Neural cell (in vitro differentiated cells): ENCODE data around the gene KASH5. TPM values are rescaled to one million over a fixed set of nuclear protein-coding genes. Genes with fewer than 3 reads are reported as not detected.

Source experiments
- H2AFZ ChIP-seq: fragments of 200-600, 300-800 bp; sonication (generic), shearing (Covaris generic); 2 replicates; pipeline ENCODE4 v1.6.0; 2014; ENCODE audit warnings: low read depth, mild to moderate bottlenecking, antibody characterized with exemption, low read length, moderate library complexity
- H3F3A ChIP-seq: fragments of 200-600 bp; shearing (Covaris generic); 2 replicates; pipeline ENCODE4 v1.6.1; 2016; ENCODE audit warnings: mild to moderate bottlenecking, moderate library complexity, mixed read lengths, antibody characterized with exemption, low read length; ENCODE audit not compliant: insufficient read depth, poor library complexity, severe bottlenecking
- H3K27ac ChIP-seq: fragments of 200-600, 300-800 bp; sonication (generic), shearing (Covaris generic); 2 replicates; pipeline ENCODE4 v1.5.1; 2014; ENCODE audit warnings: mild to moderate bottlenecking, low read length, moderate library complexity
- H3K27me3 ChIP-seq: fragments of 300-800, 200-600 bp; sonication (generic), shearing (Covaris generic); 2 replicates; pipeline ENCODE4 v1.6.0; 2014; ENCODE audit warnings: mild to moderate bottlenecking, low read depth, low read length, moderate library complexity; ENCODE audit not compliant: insufficient read depth
- H3K36me3 ChIP-seq: fragments of 300-800, 200-600 bp; sonication (generic), shearing (Covaris generic); 2 replicates; pipeline ENCODE4 v1.5.1; 2014; ENCODE audit warnings: mild to moderate bottlenecking, antibody characterized with exemption, low read length, moderate library complexity; ENCODE audit not compliant: insufficient read depth
- H3K4me2 ChIP-seq: fragments of 300-800, 200-600 bp; sonication (generic), shearing (Covaris generic); 2 replicates; pipeline ENCODE4 v1.6.0; 2014; ENCODE audit warnings: mild to moderate bottlenecking, low read length
- H3K4me3 ChIP-seq: fragments of 300-800, 200-600 bp; sonication (generic), shearing (Covaris generic); 2 replicates; pipeline ENCODE4 v1.5.1; 2014; ENCODE audit warnings: mild to moderate bottlenecking, low read length, moderate library complexity
- H3K79me2 ChIP-seq: fragments of 200-600 bp; shearing (Covaris generic); replicated peaks from 2 replicates; pipeline ENCODE4 v1.6.0; 2014; ENCODE audit warnings: mild to moderate bottlenecking, low read length, moderate library complexity; ENCODE audit not compliant: insufficient read depth
- H3K9ac ChIP-seq: fragments of 300-800, 200-600 bp; sonication (generic), shearing (Covaris generic); 2 replicates; pipeline ENCODE4 v1.6.1; 2016; ENCODE audit warnings: mild to moderate bottlenecking, low read length, mixed read lengths
- H3K9me2 ChIP-seq: fragments of 200-600 bp; shearing (Covaris generic); 2 replicates; pipeline ENCODE4 v1.6.1; 2016; ENCODE audit warnings: mild to moderate bottlenecking, low read length, mixed read lengths; ENCODE audit not compliant: insufficient read depth
- H3K9me3 ChIP-seq: fragments of 200-600, 300-800 bp; sonication (generic), shearing (Covaris generic); 2 replicates; pipeline ENCODE4 v1.6.1; 2016; ENCODE audit warnings: mild to moderate bottlenecking, mixed run types, low read length, moderate library complexity, mixed read lengths
- H4K20me1 ChIP-seq: fragments of 200-600 bp; shearing (Covaris generic); 2 replicates; pipeline ENCODE4 v1.6.1; 2016; ENCODE audit warnings: mild to moderate bottlenecking, mixed run types; ENCODE audit not compliant: insufficient read depth
- CTCF ChIP-seq: fragments of 450-650 bp; IDR thresholded peaks from 2 replicates; pipeline ENCODE4 v1.5.1; 2014; ENCODE audit warnings: antibody characterized with exemption, mild to moderate bottlenecking, moderate library complexity; ENCODE audit not compliant: poor library complexity, severe bottlenecking
- EP300 ChIP-seq: fragments of 450-650 bp; conservative IDR thresholded peaks from 2 replicates; pipeline ENCODE4 v1.6.1; 2014; ENCODE audit warnings: antibody characterized with exemption, mild to moderate bottlenecking, moderate library complexity; ENCODE audit not compliant: poor library complexity, severe bottlenecking
- EZH2 ChIP-seq: fragments of 200-600, 300-800 bp; shearing (Covaris generic), sonication (generic); IDR thresholded peaks from 2 replicates; pipeline ENCODE4 v1.6.1; 2014; ENCODE audit warnings: antibody characterized with exemption, low read length, borderline replicate concordance, mild to moderate bottlenecking; ENCODE audit not compliant: insufficient read depth, poor library complexity, severe bottlenecking
- MXI1 ChIP-seq: fragments of 450-650 bp; conservative IDR thresholded peaks from 2 replicates; pipeline ENCODE4 v1.6.1; 2014; ENCODE audit warnings: antibody characterized with exemption, mild to moderate bottlenecking; ENCODE audit not compliant: poor library complexity, severe bottlenecking
- POLR2AphosphoS5 ChIP-seq: IDR thresholded peaks from 2 replicates; pipeline ENCODE4 v1.6.1; 2012
- RAD21 ChIP-seq: fragments of 450-650 bp; conservative IDR thresholded peaks from 2 replicates; pipeline ENCODE4 v1.6.1; 2014; ENCODE audit warnings: antibody characterized with exemption, mild to moderate bottlenecking, moderate library complexity
- REST ChIP-seq: IDR thresholded peaks from 2 replicates; pipeline ENCODE4 v1.6.1; 2012; ENCODE audit warnings: borderline replicate concordance
- SMC3 ChIP-seq: fragments of 450-650 bp; conservative IDR thresholded peaks from 2 replicates; pipeline ENCODE4 v1.6.1; 2014; ENCODE audit warnings: antibody characterized with exemption, mild to moderate bottlenecking, moderate library complexity; ENCODE audit not compliant: poor library complexity
- TAF1 ChIP-seq: IDR thresholded peaks from 2 replicates; pipeline ENCODE4 v1.6.1; 2012; ENCODE audit warnings: low read depth
- polyA plus RNA-seq: library from polyadenylated mRNA; depleted of rRNA; stranded (reverse); fragments of >200 nt; gene quantifications from 2 replicates; pipeline ENCODE4 v1.2.3, GENCODE V29; 2014

Gene KASH5
- polyA plus RNA-seq, 1 donor from 2014 or later: 0.11 TPM

- Histone ChIP-seq H3K4me3 (no peak within 1 kb of the TSS), H3K9me2 (no peaks in the 10 kb centered on the region), H3K27ac (no peak within 1 kb of the TSS), H3K4me2 (no peak within 1 kb of the TSS), H3K36me3 (no peaks in the 10 kb centered on the region), H3K9ac (no peak within 1 kb of the TSS), H3K79me2 (no peaks in the 10 kb centered on the region), H3K9me3 (no peaks in the 10 kb centered on the region), H2AFZ (no peak within 1 kb of the TSS), H3F3A (no peaks in the 10 kb centered on the region), H4K20me1 (no peaks in the 10 kb centered on the region), H3K27me3 (peaks cover 82% of the 10 kb centered on the region)
- TF ChIP-seq POLR2AphosphoS5 (no peak), CTCF (no peak), EP300 (no peak), EZH2 (no peak), TAF1 (no peak), REST (no peak), MXI1 (no peak), RAD21 (no peak)
Observed at GRCh38 chr19:49425178-49425577, 37.1 kb downstream of the KASH5 start, which contains the start of gene GFY. GFY (plus strand) TSS chr19:49425388; CDS start chr19:49426431, 1,043 bp downstream.

- H3F3A ChIP-seq: no peaks in the 10 kb centered on the region
- H3K4me3 ChIP-seq: no peak overlapping the region
- no peak overlapping the region for H3K27ac ChIP-seq
- no peaks in the 10 kb centered on the region for H3K9me2 ChIP-seq
- no peak overlapping the region for H2AFZ ChIP-seq
- no peak overlapping the region for H3K4me2 ChIP-seq
- no peak overlapping the region for H3K9ac ChIP-seq
- TF ChIP-seq EZH2: no peak
- no peak for TF ChIP-seq MXI1
- no peak for TF ChIP-seq TAF1
- TF ChIP-seq CTCF: no peak
- TF ChIP-seq RAD21: no peak
- no peak for TF ChIP-seq POLR2AphosphoS5
- no peak for TF ChIP-seq SMC3
- TF ChIP-seq EP300: no peak
- no peak for TF ChIP-seq REST
- H3K27me3 ChIP-seq: peaks cover 73% of the 10 kb centered on the region
- H3K36me3 ChIP-seq: no peaks in the 10 kb centered on the region
- no peaks in the 10 kb centered on the region for H3K79me2 ChIP-seq
- no peaks in the 10 kb centered on the region for H4K20me1 ChIP-seq
- H3K9me3 ChIP-seq: no peaks in the 10 kb centered on the region
Observed at GRCh38 chr19:49425922-49426592, 38.0 kb downstream of the KASH5 start.
